ENCODE results near the gene PTPRS. TPM values are rescaled to one million over a fixed set of nuclear protein-coding genes. Genes with fewer than 3 reads are reported as not detected.

The PTPRS gene
- total and polyA plus RNA-seq, 2 of the 8 experiments (the other 6 are each of a cell fraction or from before 2014, with no cell fraction given), result 96.8 to 223 TPM

- TF ChIP-seq HDAC2 (IDR thresholded peaks at IDR 0.05; ENCODE audit: borderline replicate concordance in 1 of 2, low read depth in 2 of 2, low read length in 2 of 2) (peak in 1 of 2 experiments; percentile 90; a peak in 1 of 4 replicates), PHF8 (conservative IDR thresholded peaks at IDR 0.05; ENCODE audit: low read depth, low read length) (no peak)
Measured at GRCh38 chr19:5354403-5354802, 13.8 kb upstream of the PTPRS start (continued).

All from H1 (cell line).